ENCODE measurements around the gene VWC2L. TPM values are rescaled to one million over a fixed set of nuclear protein-coding genes. Genes with fewer than 3 reads are reported as not detected.

Gene VWC2L
- total RNA-seq = under 1 TPM in 1 of 4 donors, not detected in 3; 0.28 TPM
- not detected for polyA plus RNA-seq

DNA sequence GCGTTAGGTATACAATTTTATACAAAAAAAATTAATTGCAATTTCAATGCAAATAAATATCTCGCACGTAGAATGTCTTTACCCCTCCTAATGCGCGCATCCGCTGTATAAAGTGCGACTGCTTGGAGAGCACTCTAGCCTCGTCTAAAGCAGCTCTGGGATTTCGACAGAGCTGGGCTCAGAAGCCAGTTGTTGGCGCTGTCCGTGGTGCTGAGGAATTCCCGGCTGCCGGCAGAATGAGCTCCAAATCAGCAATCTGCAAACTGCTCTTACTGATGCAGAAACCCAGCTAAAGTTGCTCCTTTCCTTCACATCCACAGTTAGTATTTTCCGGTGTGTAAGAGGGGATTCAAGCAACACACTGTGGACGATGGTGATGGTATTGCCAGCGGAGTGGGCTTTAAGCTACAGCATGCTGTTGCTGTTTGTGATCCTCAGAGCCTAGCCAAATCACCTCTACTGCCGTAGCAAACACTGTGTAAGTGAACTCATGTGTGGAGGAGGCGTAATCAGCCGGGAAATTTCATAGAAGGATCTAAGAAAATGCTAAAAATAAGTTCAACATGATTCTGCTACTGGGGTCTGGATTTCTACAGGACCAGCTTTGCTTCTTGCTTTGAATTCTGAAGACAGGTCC is at the start of gene VWC2L:
Gene VWC2L (plus strand): TSS at position 137 of the 637 bp plus-strand sequence. CDS start 3,140 bp downstream, outside the sequence.
- WGBS, 2 donors = 17% methylated on average over 19 of the region's 19 CpGs
- DNase-seq = no peak
- intact Hi-C loops (cut with DNase I) = no loop called here
- Histone ChIP-seq H3K4me1 (no peaks in the 10 kb centered on the region), H3K4me3 (no peak within 1 kb of the TSS), H3K36me3 (no peaks in the 10 kb centered on the region), H3K27ac (no peak within 1 kb of the TSS), H3K9me3 (no peaks in the 10 kb centered on the region), H3K27me3 (no peaks in the 10 kb centered on the region)
- no peak for TF ChIP-seq POLR2AphosphoS5 (IDR thresholded peaks at IDR 0.05)
- no peak for TF ChIP-seq CTCF (IDR thresholded peaks at IDR 0.05)
- TF ChIP-seq POLR2A (IDR thresholded peaks at IDR 0.05) = no peak
- TF ChIP-seq EP300 (IDR thresholded peaks at IDR 0.05) = no peak

- Histone ChIP-seq H3K4me3 (no peak overlapping the region), H3K27ac (no peak overlapping the region), H3K9me3 (peaks cover 0 to 3% (median 0%) of the 10 kb centered on the region in 4 donors), H3K27me3 (no peaks in the 10 kb centered on the region), H3K36me3 (no peaks in the 10 kb centered on the region), H3K4me1 (no peaks in the 10 kb centered on the region)
- no peak for TF ChIP-seq CTCF (IDR thresholded peaks at IDR 0.05)
- TF ChIP-seq POLR2A (IDR thresholded peaks at IDR 0.05) = no peak
- no peak for TF ChIP-seq EP300 (IDR thresholded peaks at IDR 0.05)
- TF ChIP-seq POLR2AphosphoS5 (IDR thresholded peaks at IDR 0.05) = no peak
- no peak for DNase-seq
- 75 to 84% methylated on average over 4 of the region's 4 CpGs for WGBS, 2 donors
- intact Hi-C loops (cut with DNase I) = no loop called here
Measured at GRCh38 chr2:214361116-214361515, 49.7 kb upstream of the VWC2L start.

- intact Hi-C loops (cut with DNase I) = no loop called here
- no peaks in the 10 kb centered on the region for H3K36me3 ChIP-seq
Measured at GRCh38 chr2:214365549-214365948, 45.3 kb upstream of the VWC2L start.

GRCh38 chr2:214367171-214367570 is 43.7 kb upstream of the VWC2L start:
- Histone ChIP-seq H3K4me1 (no peaks in the 10 kb centered on the region), H3K9me3 (no peaks in the 10 kb centered on the region), H3K36me3 (no peaks in the 10 kb centered on the region), H3K27me3 (no peaks in the 10 kb centered on the region), H3K4me3 (no peak overlapping the region), H3K27ac (no peak overlapping the region)
- intact Hi-C loops (cut with DNase I) = no loop called here
- no peak for TF ChIP-seq CTCF (IDR thresholded peaks at IDR 0.05)
- TF ChIP-seq POLR2A (IDR thresholded peaks at IDR 0.05) = no peak
- no peak for TF ChIP-seq POLR2AphosphoS5 (IDR thresholded peaks at IDR 0.05)
- TF ChIP-seq EP300 (IDR thresholded peaks at IDR 0.05) = no peak
- 49 to 72% methylated on average over 3 of the region's 3 CpGs for WGBS, 2 donors
- DNase-seq = no peak

More at GRCh38 chr2:214365549-214365948, 45.3 kb upstream of the VWC2L start:
- H3K4me1 ChIP-seq = no peaks in the 10 kb centered on the region
- no peak overlapping the region for H3K4me3 ChIP-seq
- no peaks in the 10 kb centered on the region for H3K9me3 ChIP-seq
- no peak for TF ChIP-seq CTCF (IDR thresholded peaks at IDR 0.05)
- TF ChIP-seq POLR2AphosphoS5 (IDR thresholded peaks at IDR 0.05) = no peak
- TF ChIP-seq EP300 (IDR thresholded peaks at IDR 0.05) = no peak
- no peak for TF ChIP-seq POLR2A (IDR thresholded peaks at IDR 0.05)
- H3K27ac ChIP-seq = no peak overlapping the region
- H3K27me3 ChIP-seq = no peaks in the 10 kb centered on the region
- 90 to 91% methylated on average over 1 of the region's 1 CpG for WGBS, 2 donors
- no peak for DNase-seq

All from sigmoid colon (tissue), 7 donors.